ENCODE data around the gene ZNF334.

Gene ZNF334

GRCh38 chr20:46547995-46548394 lies 34.6 kb upstream of the ZNF334 start:
- Mint-ChIP-seq H3K4me1 (peaks cover 9% of the 10 kb centered on the region), H3K4me3 (no peak overlapping the region), H3K27me3 (ENCODE audit: low read depth, poor library complexity) (no peaks in the 10 kb centered on the region), H3K27ac (no peak overlapping the region), H3K36me3 (ENCODE audit: low read depth) (no peaks in the 10 kb centered on the region), H3K9me3 (no peaks in the 10 kb centered on the region)
- TF ChIP-seq, protein P1, sequence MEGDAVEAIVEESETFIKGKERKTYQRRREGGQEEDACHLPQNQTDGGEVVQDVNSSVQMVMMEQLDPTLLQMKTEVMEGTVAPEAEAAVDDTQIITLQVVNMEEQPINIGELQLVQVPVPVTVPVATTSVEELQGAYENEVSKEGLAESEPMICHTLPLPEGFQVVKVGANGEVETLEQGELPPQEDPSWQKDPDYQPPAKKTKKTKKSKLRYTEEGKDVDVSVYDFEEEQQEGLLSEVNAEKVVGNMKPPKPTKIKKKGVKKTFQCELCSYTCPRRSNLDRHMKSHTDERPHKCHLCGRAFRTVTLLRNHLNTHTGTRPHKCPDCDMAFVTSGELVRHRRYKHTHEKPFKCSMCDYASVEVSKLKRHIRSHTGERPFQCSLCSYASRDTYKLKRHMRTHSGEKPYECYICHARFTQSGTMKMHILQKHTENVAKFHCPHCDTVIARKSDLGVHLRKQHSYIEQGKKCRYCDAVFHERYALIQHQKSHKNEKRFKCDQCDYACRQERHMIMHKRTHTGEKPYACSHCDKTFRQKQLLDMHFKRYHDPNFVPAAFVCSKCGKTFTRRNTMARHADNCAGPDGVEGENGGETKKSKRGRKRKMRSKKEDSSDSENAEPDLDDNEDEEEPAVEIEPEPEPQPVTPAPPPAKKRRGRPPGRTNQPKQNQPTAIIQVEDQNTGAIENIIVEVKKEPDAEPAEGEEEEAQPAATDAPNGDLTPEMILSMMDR (IDR thresholded peaks at IDR 0.05) = no peak
- no peak for DNase-seq

GRCh38 chr20:46546936-46547335 lies 33.6 kb upstream of the ZNF334 start:
- TF ChIP-seq, protein P1 (IDR thresholded peaks at IDR 0.05) = no peak
- no peaks in the 10 kb centered on the region for H3K27me3 Mint-ChIP-seq (ENCODE audit: low read depth, poor library complexity)
- H3K4me1 Mint-ChIP-seq = peaks cover 2% of the 10 kb centered on the region
- H3K4me3 Mint-ChIP-seq = no peak overlapping the region
- DNase-seq = no peak
- H3K9me3 Mint-ChIP-seq = no peaks in the 10 kb centered on the region
- H3K36me3 Mint-ChIP-seq (ENCODE audit: low read depth) = no peaks in the 10 kb centered on the region
- H3K27ac Mint-ChIP-seq = no peak overlapping the region

DNA sequence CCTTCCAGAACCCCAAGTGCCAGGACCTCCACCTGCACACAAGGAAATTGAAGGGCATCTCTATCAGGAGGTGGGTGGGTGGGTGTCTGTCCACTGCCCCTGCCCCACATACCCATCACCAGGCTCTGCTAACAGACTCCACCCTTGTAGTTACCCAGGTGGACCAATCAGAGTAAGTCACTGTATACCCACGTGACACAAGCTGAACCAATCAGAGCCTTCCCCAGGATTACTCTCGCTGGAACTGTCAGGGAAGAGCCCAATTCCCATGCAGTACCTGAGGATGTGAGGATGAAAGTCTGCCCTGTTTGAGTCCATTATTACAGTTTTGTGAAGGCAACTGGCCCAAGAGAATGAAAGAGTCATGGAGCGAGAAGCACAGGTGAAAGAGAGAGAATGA lies 32.9 kb upstream of the ZNF334 start:
- DNase-seq = no peak
- TF ChIP-seq, protein P1 (IDR thresholded peaks at IDR 0.05) = no peak
- Mint-ChIP-seq H3K9me3 (no peaks in the 10 kb centered on the region), H3K27ac (no peak overlapping the region), H3K4me3 (no peak overlapping the region), H3K4me1 (no peaks in the 10 kb centered on the region), H3K36me3 (ENCODE audit: low read depth) (no peaks in the 10 kb centered on the region), H3K27me3 (ENCODE audit: low read depth, poor library complexity) (no peaks in the 10 kb centered on the region)

GRCh38 chr20:46545827-46546138 lies 32.4 kb upstream of the ZNF334 start:
- H3K9me3 Mint-ChIP-seq = no peaks in the 10 kb centered on the region
- TF ChIP-seq, protein P1 (IDR thresholded peaks at IDR 0.05) = no peak
- H3K4me1 Mint-ChIP-seq = no peaks in the 10 kb centered on the region

GRCh38 chr20:46545077-46545826 lies 31.9 kb upstream of the ZNF334 start:
- no peak for DNase-seq
- no peaks in the 10 kb centered on the region for H3K4me1 Mint-ChIP-seq
- H3K4me3 Mint-ChIP-seq = no peak overlapping the region
- H3K9me3 Mint-ChIP-seq = no peaks in the 10 kb centered on the region
- H3K27me3 Mint-ChIP-seq (ENCODE audit: low read depth, poor library complexity) = peaks cover 10% of the 10 kb centered on the region
- no peak overlapping the region for H3K27ac Mint-ChIP-seq
- H3K36me3 Mint-ChIP-seq (ENCODE audit: low read depth) = no peaks in the 10 kb centered on the region
- TF ChIP-seq, protein P1 (IDR thresholded peaks at IDR 0.05) = no peak

More at GRCh38 chr20:46545827-46546138, 32.4 kb upstream of the ZNF334 start:
- H3K27ac Mint-ChIP-seq = no peak overlapping the region
- H3K27me3 Mint-ChIP-seq (ENCODE audit: low read depth, poor library complexity) = peaks cover 4% of the 10 kb centered on the region
- H3K4me3 Mint-ChIP-seq = no peak overlapping the region
- H3K36me3 Mint-ChIP-seq (ENCODE audit: low read depth) = no peaks in the 10 kb centered on the region
- DNase-seq = no peak

DNA sequence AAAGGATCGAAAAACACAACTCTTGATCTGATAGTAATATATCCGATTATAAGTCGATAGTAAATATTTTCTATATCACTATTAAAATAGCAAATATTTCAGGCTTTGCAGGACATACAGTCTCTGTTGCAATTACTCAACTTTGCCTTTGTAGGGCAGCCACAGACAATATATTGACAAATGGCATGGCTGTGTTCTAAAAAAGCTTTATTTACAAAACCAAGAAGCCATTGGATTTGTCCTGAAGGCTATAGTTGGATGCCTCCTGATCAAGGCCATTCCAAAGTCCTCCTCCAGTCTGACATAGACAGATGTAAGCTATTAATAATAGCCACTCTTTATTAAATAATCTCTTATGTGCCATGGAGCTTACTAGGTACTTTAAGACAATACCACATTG lies 31.2 kb upstream of the ZNF334 start:
- Mint-ChIP-seq H3K4me3 (no peak overlapping the region), H3K4me1 (no peaks in the 10 kb centered on the region), H3K9me3 (no peaks in the 10 kb centered on the region), H3K36me3 (ENCODE audit: low read depth) (no peaks in the 10 kb centered on the region), H3K27ac (no peak overlapping the region), H3K27me3 (ENCODE audit: low read depth, poor library complexity) (peaks cover 10% of the 10 kb centered on the region)
- TF ChIP-seq, protein P1 (IDR thresholded peaks at IDR 0.05) = no peak
- no peak for DNase-seq

All from nephron progenitor cell (in vitro differentiated cells).